ENCODE data around the gene TMEM132D. TPM values are rescaled to one million over a fixed set of nuclear protein-coding genes. Genes with fewer than 3 reads are reported as not detected.
"Not testable (repeated sequence)": the region's sequence is repeated elsewhere in the genome, so short reads cannot be mapped to it uniquely, and the experiment has no call there.

TMEM132D gene
- polyA plus RNA-seq, 1 donor = 1.2 TPM

- no peak for DNase-seq
These were observed 820.5 kb downstream of the TMEM132D start for GRCh38 chr12:129083121-129083840.

- DNase-seq = no peak
These were observed 821.4 kb downstream of the TMEM132D start for GRCh38 chr12:129082441-129082840.

GRCh38 chr12:129081755-129082250 is 822.0 kb downstream of the TMEM132D start:
- no peak for DNase-seq

- DNase-seq = no peak
These were observed 823.0 kb downstream of the TMEM132D start for GRCh38 chr12:129080821-129081220.

- no peak for DNase-seq
These were observed 823.4 kb downstream of the TMEM132D start for GRCh38 chr12:129080391-129080790.

GRCh38 chr12:129079719-129080118 is 824.1 kb downstream of the TMEM132D start:
- no peak for DNase-seq

- DNase-seq = no peak
These were observed 827.1 kb downstream of the TMEM132D start for GRCh38 chr12:129076441-129077320.

- peak; percentile 48 for DNase-seq
These were observed 828.2 kb downstream of the TMEM132D start for GRCh38 chr12:129075460-129076208.

GRCh38 chr12:129074379-129074778 is 829.4 kb downstream of the TMEM132D start:
- DNase-seq = no peak

GRCh38 chr12:129073157-129073915 is 830.5 kb downstream of the TMEM132D start:
- DNase-seq = no peak

- no peak for DNase-seq
These were observed 832.5 kb downstream of the TMEM132D start for GRCh38 chr12:129071362-129071761.

- no peak for DNase-seq
These were observed 833.9 kb downstream of the TMEM132D start for GRCh38 chr12:129069886-129070285.

- no peak for DNase-seq
These were observed 835.1 kb downstream of the TMEM132D start for GRCh38 chr12:129068684-129069083.

GRCh38 chr12:129067491-129067890 is 836.3 kb downstream of the TMEM132D start:
- no peak for DNase-seq

GRCh38 chr12:129064209-129064855 is 839.5 kb downstream of the TMEM132D start:
- no peak for DNase-seq

GRCh38 chr12:129063600-129063999 is 840.2 kb downstream of the TMEM132D start:
- DNase-seq = no peak

GRCh38 chr12:129053232-129053631 is 850.6 kb downstream of the TMEM132D start:
- no peak for DNase-seq

GRCh38 chr12:129052373-129052772 is 851.5 kb downstream of the TMEM132D start:
- no peak for DNase-seq

GRCh38 chr12:129049917-129050316 is 853.9 kb downstream of the TMEM132D start:
- peak; percentile 23 for DNase-seq

- not testable (repeated sequence) for DNase-seq
These were observed 860.5 kb downstream of the TMEM132D start for GRCh38 chr12:129043334-129043733.

GRCh38 chr12:129036135-129036534 is 867.7 kb downstream of the TMEM132D start:
- DNase-seq = no peak
